NCI-H69 (cell line): ENCODE data around the gene FADS2.
A peak's percentile ranks its signal among the peaks of the same experiment; 100 is the strongest.

Source experiments
- DNase-seq: peaks from one replicate; lab custom pipeline; 2025; lab: John Stamatoyannopoulos, UW

The FADS2 gene

GRCh38 chr11:61820174-61820573 lies 7.9 kb upstream of the FADS2 start:
- DNase-seq = no peak

GRCh38 chr11:61826930-61827570 lies 1.1 kb upstream of the FADS2 start:
- no peak for DNase-seq

- no peak for DNase-seq
Observed at GRCh38 chr11:61828379-61828628, 204 bp downstream of the FADS2 start.

GRCh38 chr11:61828629-61829407 lies 718 bp downstream of the FADS2 start:
- DNase-seq = peak; percentile 79

GRCh38 chr11:61829806-61830205 lies 1.7 kb downstream of the FADS2 start:
- no peak for DNase-seq

- DNase-seq = peak; percentile 14
Observed at GRCh38 chr11:61830237-61831105, 2.4 kb downstream of the FADS2 start.

GRCh38 chr11:61832207-61832606 lies 4.1 kb downstream of the FADS2 start:
- no peak for DNase-seq

GRCh38 chr11:61832754-61833153 lies 4.7 kb downstream of the FADS2 start:
- DNase-seq = peak; percentile 20

- no peak for DNase-seq
Observed at GRCh38 chr11:61833471-61833870, 5.4 kb downstream of the FADS2 start.

- DNase-seq = no peak
Observed at GRCh38 chr11:61833926-61834277, 5.8 kb downstream of the FADS2 start.

GRCh38 chr11:61834278-61835048 lies 6.4 kb downstream of the FADS2 start:
- DNase-seq = peak; percentile 55

GRCh38 chr11:61836193-61836592 lies 8.1 kb downstream of the FADS2 start:
- DNase-seq = no peak

GRCh38 chr11:61837411-61838005 lies 9.4 kb downstream of the FADS2 start:
- DNase-seq = no peak

- no peak for DNase-seq
Observed at GRCh38 chr11:61838501-61838900, 10.4 kb downstream of the FADS2 start.

GRCh38 chr11:61838921-61839320 lies 10.8 kb downstream of the FADS2 start:
- no peak for DNase-seq

- DNase-seq = no peak
Observed at GRCh38 chr11:61839742-61840141, 11.6 kb downstream of the FADS2 start.

GRCh38 chr11:61840371-61840770 lies 12.3 kb downstream of the FADS2 start:
- no peak for DNase-seq

GRCh38 chr11:61841636-61842527 lies 13.8 kb downstream of the FADS2 start:
- DNase-seq = no peak

GRCh38 chr11:61842528-61842820 lies 14.4 kb downstream of the FADS2 start:
- DNase-seq = no peak

- no peak for DNase-seq
Observed at GRCh38 chr11:61844909-61845565, 16.9 kb downstream of the FADS2 start.
